ENCODE measurements around the gene GUCY1A2. TPM values are rescaled to one million over a fixed set of nuclear protein-coding genes. Genes with fewer than 3 reads are reported as not detected.
"Not testable (repeated sequence)": the region's sequence is repeated elsewhere in the genome, so short reads cannot be mapped to it uniquely, and the experiment has no call there.

Gene GUCY1A2
- total RNA-seq, 1 experiment from 2014 or later = 0.55 TPM

- DNase-seq = no peak
- Histone ChIP-seq H3K56ac (ENCODE audit: insufficient read length, low read depth, low read length) (no peak overlapping the region), H4K5ac (ENCODE audit: insufficient read length, low read depth, low read length) (no peak overlapping the region), H3K79me2 (ENCODE audit: insufficient read depth, low read length) (no peaks in the 10 kb centered on the region), H2AK5ac (ENCODE audit: insufficient read length, low read length) (no peak overlapping the region), H3K9ac (ENCODE audit: extremely low read depth, insufficient read length, low read length) (no peak overlapping the region), H3K79me1 (ENCODE audit: insufficient read depth, low read depth, low read length, poor library complexity, severe bottlenecking) (no peaks in the 10 kb centered on the region), H2BK5ac (ENCODE audit: insufficient read length, low read length) (no peak overlapping the region), H2BK120ac (ENCODE audit: low read depth, low read length, poor library complexity, severe bottlenecking) (no peak overlapping the region), H3K18ac (ENCODE audit: insufficient read length, low read depth, low read length) (no peak overlapping the region), H4K20me1 (ENCODE audit: control insufficient read depth, insufficient read depth, insufficient read length) (no peaks in the 10 kb centered on the region), H3K4me1 (ENCODE audit: insufficient read depth, low read length) (no peaks in the 10 kb centered on the region), H2BK15ac (ENCODE audit: low read depth, low read length) (no peak overlapping the region), H4K8ac (replicated peaks; ENCODE audit: insufficient read length, low read depth, low read length) (no peak overlapping the region), H2BK20ac (ENCODE audit: low read depth, low read length, poor library complexity, severe bottlenecking) (no peak overlapping the region), H3T11ph (ENCODE audit: low read length) (no peak overlapping the region), H3K27me3 (ENCODE audit: insufficient read depth, low read length) (no peaks in the 10 kb centered on the region), H3K9me3 (ENCODE audit: control insufficient read depth, low read depth, low read length) (no peaks in the 10 kb centered on the region), H3K23ac (ENCODE audit: insufficient read length, low read depth, low read length) (no peak overlapping the region), H3K23me2 (ENCODE audit: insufficient read length, low read depth, low read length, poor library complexity, severe bottlenecking) (no peaks in the 10 kb centered on the region), H3K27ac (ENCODE audit: insufficient read length, low read depth, low read length) (no peak overlapping the region), H2BK12ac (ENCODE audit: insufficient read length, low read depth, low read length) (no peak overlapping the region), H2AFZ (ENCODE audit: low read length) (no peak overlapping the region), H3K14ac (ENCODE audit: insufficient read depth, low read length) (no peak overlapping the region), H4K91ac (ENCODE audit: insufficient read length, low read depth, low read length) (no peak overlapping the region), H3K4me2 (ENCODE audit: insufficient read depth, insufficient read length, low read length) (no peak overlapping the region), H3K4ac (ENCODE audit: low read depth, low read length) (no peak overlapping the region)
- no peaks in the 10 kb centered on the region for H3K9me3 Mint-ChIP-seq
- no peaks in the 10 kb centered on the region for H3K27me3 Mint-ChIP-seq (ENCODE audit: low read depth)
- H3K4me1 Mint-ChIP-seq = peaks cover under 1 to 8% of the 10 kb centered on the region in 2 experiments; a peak in 3 of 4 replicates
- TF ChIP-seq, protein P1, sequence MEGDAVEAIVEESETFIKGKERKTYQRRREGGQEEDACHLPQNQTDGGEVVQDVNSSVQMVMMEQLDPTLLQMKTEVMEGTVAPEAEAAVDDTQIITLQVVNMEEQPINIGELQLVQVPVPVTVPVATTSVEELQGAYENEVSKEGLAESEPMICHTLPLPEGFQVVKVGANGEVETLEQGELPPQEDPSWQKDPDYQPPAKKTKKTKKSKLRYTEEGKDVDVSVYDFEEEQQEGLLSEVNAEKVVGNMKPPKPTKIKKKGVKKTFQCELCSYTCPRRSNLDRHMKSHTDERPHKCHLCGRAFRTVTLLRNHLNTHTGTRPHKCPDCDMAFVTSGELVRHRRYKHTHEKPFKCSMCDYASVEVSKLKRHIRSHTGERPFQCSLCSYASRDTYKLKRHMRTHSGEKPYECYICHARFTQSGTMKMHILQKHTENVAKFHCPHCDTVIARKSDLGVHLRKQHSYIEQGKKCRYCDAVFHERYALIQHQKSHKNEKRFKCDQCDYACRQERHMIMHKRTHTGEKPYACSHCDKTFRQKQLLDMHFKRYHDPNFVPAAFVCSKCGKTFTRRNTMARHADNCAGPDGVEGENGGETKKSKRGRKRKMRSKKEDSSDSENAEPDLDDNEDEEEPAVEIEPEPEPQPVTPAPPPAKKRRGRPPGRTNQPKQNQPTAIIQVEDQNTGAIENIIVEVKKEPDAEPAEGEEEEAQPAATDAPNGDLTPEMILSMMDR (conservative IDR thresholded peaks at IDR 0.05) = no peak
- H3K36me3 Mint-ChIP-seq (ENCODE audit: insufficient read depth in 1 of 3, low read depth in 3 of 3) = no peaks in the 10 kb centered on the region
- H3K4me3 Mint-ChIP-seq = no peak overlapping the region
- H3K27ac Mint-ChIP-seq = no peak overlapping the region
- no CpG with 5 or more reads among the region's 21 CpGs for WGBS (ENCODE audit: extremely low coverage, insufficient read length, low lambda C conversion rate)
Measured at GRCh38 chr11:106827687-106828086, 190.6 kb downstream of the GUCY1A2 start.

DNA sequence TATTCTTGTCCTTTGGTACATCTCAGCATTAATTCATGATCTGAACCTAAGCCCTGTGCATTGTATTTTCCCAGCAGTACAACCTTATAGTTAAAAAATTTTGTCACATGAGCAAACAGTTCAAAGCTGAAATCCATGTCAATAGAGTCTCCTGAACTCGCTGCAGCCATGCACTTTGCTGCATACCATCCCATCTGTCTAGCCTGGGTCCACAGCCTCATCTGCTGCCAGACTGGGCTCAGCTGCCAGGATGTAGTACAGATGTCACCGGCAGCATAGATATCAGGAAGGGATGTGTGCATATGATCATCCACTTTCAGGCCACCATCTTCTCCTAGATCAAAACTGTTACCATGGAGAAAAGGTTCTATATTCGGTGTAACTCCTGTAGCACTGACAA, 191.7 kb downstream of the GUCY1A2 start:
- not testable (repeated sequence) for H3K18ac ChIP-seq (ENCODE audit: insufficient read length, low read depth, low read length); H3K27ac Mint-ChIP-seq; H3K79me2 ChIP-seq (ENCODE audit: insufficient read depth, low read length); H3K14ac ChIP-seq (ENCODE audit: insufficient read depth, low read length); H2AK5ac ChIP-seq (ENCODE audit: insufficient read length, low read length); H2BK20ac ChIP-seq (ENCODE audit: low read depth, low read length, poor library complexity, severe bottlenecking); H3K36me3 Mint-ChIP-seq (ENCODE audit: insufficient read depth in 1 of 3, low read depth in 3 of 3); H3K27me3 Mint-ChIP-seq (ENCODE audit: low read depth); H3K9me3 Mint-ChIP-seq; H2BK15ac ChIP-seq (ENCODE audit: low read depth, low read length); H3K23ac ChIP-seq (ENCODE audit: insufficient read length, low read depth, low read length); H3K23me2 ChIP-seq (ENCODE audit: insufficient read length, low read depth, low read length, poor library complexity, severe bottlenecking); H3K56ac ChIP-seq (ENCODE audit: insufficient read length, low read depth, low read length); H4K20me1 ChIP-seq (ENCODE audit: control insufficient read depth, insufficient read depth, insufficient read length); H4K91ac ChIP-seq (ENCODE audit: insufficient read length, low read depth, low read length); H3K9me3 ChIP-seq (ENCODE audit: control insufficient read depth, low read depth, low read length); H3K4me2 ChIP-seq (ENCODE audit: insufficient read depth, insufficient read length, low read length); H3K27ac ChIP-seq (ENCODE audit: insufficient read length, low read depth, low read length); H3K79me1 ChIP-seq (ENCODE audit: insufficient read depth, low read depth, low read length, poor library complexity, severe bottlenecking); H4K5ac ChIP-seq (ENCODE audit: insufficient read length, low read depth, low read length); H2BK12ac ChIP-seq (ENCODE audit: insufficient read length, low read depth, low read length); H3K9ac ChIP-seq (ENCODE audit: extremely low read depth, insufficient read length, low read length); H3K4me3 Mint-ChIP-seq; H3K4me1 ChIP-seq (ENCODE audit: insufficient read depth, low read length); H2AFZ ChIP-seq (ENCODE audit: low read length); H2BK5ac ChIP-seq (ENCODE audit: insufficient read length, low read length); H2BK120ac ChIP-seq (ENCODE audit: low read depth, low read length, poor library complexity, severe bottlenecking); DNase-seq; H4K8ac ChIP-seq (replicated peaks; ENCODE audit: insufficient read length, low read depth, low read length); H3T11ph ChIP-seq (ENCODE audit: low read length); H3K27me3 ChIP-seq (ENCODE audit: insufficient read depth, low read length); H3K4ac ChIP-seq (ENCODE audit: low read depth, low read length)
- WGBS (ENCODE audit: extremely low coverage, insufficient read length, low lambda C conversion rate) = no CpG with 5 or more reads among the region's 3 CpGs
- H3K4me1 Mint-ChIP-seq = peaks cover 8 to 16% of the 10 kb centered on the region in 2 experiments

Data from H9 (cell line).